IMR-90 (cell line): ENCODE results near the gene DNASE2. TPM values are rescaled to one million over a fixed set of nuclear protein-coding genes. Genes with fewer than 3 reads are reported as not detected.

ENCODE experiments used
- ATAC-seq: fragments of 200-7000 bp; cut with Tn5 transposase; 2 replicates; pipeline ENCODE4 v1.9.1; 2020; ENCODE audit warnings: low read depth, mild to moderate bottlenecking, moderate library complexity
- Bru-seq: library from RNA; stranded (reverse); fragments of 400-500 nt; gene quantifications from one replicate; lab custom pipeline; 2021; lab: Mats Ljungman, UMichigan
- BruChase-seq, 2 experiments: library from RNA; stranded (reverse); fragments of 400-500 nt; gene quantifications; one replicate each; lab custom pipeline; 2021; lab: Mats Ljungman, UMichigan
- BruUV-seq: library from RNA; stranded (reverse); fragments of 400-500 nt; replicated peaks from 2 replicates; lab custom pipeline; 2021; lab: Mats Ljungman, UMichigan
- CTCF ChIA-PET: fragments of 300-600 bp; formaldehyde crosslinking; extraction: SDS; loops from one replicate; lab custom pipeline; 2021; ENCODE audit warnings: antibody characterized with exemption; lab: Yijun Ruan, JAX
- POLR2A ChIA-PET: fragments of 300-600 bp; sonication (Branson Sonifier 250); formaldehyde crosslinking; loops from one replicate; lab custom pipeline; 2022; ENCODE audit warnings: antibody characterized with exemption; ENCODE audit not compliant: unreplicated experiment; lab: Charles Lee
- DNase-seq: peaks from one replicate; pipeline ENCODE4 v3.0.0; 2013
- H2AFZ ChIP-seq: replicated peaks from 2 replicates; pipeline ENCODE3; 2013; ENCODE audit warnings: low read length, mild to moderate bottlenecking; ENCODE audit not compliant: poor library complexity
- H2AK5ac ChIP-seq: 2 replicates; pipeline ENCODE4 v1.6.1; 2013; ENCODE audit warnings: low read depth, low read length, inconsistent platforms
- H2AK9ac ChIP-seq: replicated peaks from 2 replicates; pipeline ENCODE3; 2013; ENCODE audit warnings: mild to moderate bottlenecking, low read depth, low read length, moderate library complexity; ENCODE audit not compliant: poor library complexity
- H2BK120ac ChIP-seq: 2 replicates; pipeline ENCODE4 v1.6.1; 2013; ENCODE audit warnings: low read depth, low read length, inconsistent platforms
- H2BK15ac ChIP-seq: 3 replicates; pipeline ENCODE4 v1.6.1; 2013; ENCODE audit warnings: low read depth, low read length, inconsistent platforms
- H2BK20ac ChIP-seq: 2 replicates; pipeline ENCODE4 v1.6.1; 2013; ENCODE audit warnings: low read depth, mild to moderate bottlenecking, inconsistent platforms, low read length, moderate library complexity
- H2BK5ac ChIP-seq: 2 replicates; pipeline ENCODE4 v1.6.1; 2013; ENCODE audit warnings: mild to moderate bottlenecking, low read depth, low read length, inconsistent platforms; ENCODE audit not compliant: poor library complexity, severe bottlenecking
- H3K14ac ChIP-seq: replicated peaks from 2 replicates; pipeline ENCODE4 v1.6.1; 2013; ENCODE audit warnings: low read depth, low read length, inconsistent platforms
- H3K18ac ChIP-seq: 2 replicates; pipeline ENCODE4 v1.6.1; 2013; ENCODE audit warnings: low read depth, low read length, control low read depth
- H3K23ac ChIP-seq: 2 replicates; pipeline ENCODE4 v1.6.1; 2013; ENCODE audit warnings: low read depth, low read length, inconsistent platforms
- H3K27ac ChIP-seq: 2 replicates; pipeline ENCODE4 v1.5.1; 2013; ENCODE audit warnings: mild to moderate bottlenecking, control low read depth, low read length; ENCODE audit not compliant: insufficient read depth
- H3K27me3 ChIP-seq: 2 replicates; pipeline ENCODE4 v1.6.1; 2013; ENCODE audit warnings: low read length; ENCODE audit not compliant: control insufficient read depth, insufficient read depth
- H3K36me3 ChIP-seq: 2 replicates; pipeline ENCODE4 v1.6.1; 2013; ENCODE audit warnings: low read length, mixed read lengths; ENCODE audit not compliant: control insufficient read depth, insufficient read depth
- H3K4ac ChIP-seq: 2 replicates; pipeline ENCODE4 v1.6.1; 2013; ENCODE audit warnings: low read depth, low read length, inconsistent platforms
- H3K4me1 ChIP-seq: 2 replicates; pipeline ENCODE4 v1.6.1; 2013; ENCODE audit warnings: low read length, mixed read lengths; ENCODE audit not compliant: control insufficient read depth, insufficient read depth
- H3K4me2 ChIP-seq: 2 replicates; pipeline ENCODE4 v1.6.1; 2013; ENCODE audit warnings: low read depth, mild to moderate bottlenecking, control low read depth, low read length, moderate library complexity
- H3K4me3 ChIP-seq: 2 replicates; pipeline ENCODE4 v1.5.1; 2013; ENCODE audit warnings: low read depth, mild to moderate bottlenecking, control low read depth, low read length, moderate library complexity; ENCODE audit not compliant: insufficient read depth
- H3K56ac ChIP-seq: 2 replicates; pipeline ENCODE4 v1.6.1; 2013; ENCODE audit warnings: low read length, inconsistent platforms; ENCODE audit not compliant: insufficient read depth; ENCODE audit errors: extremely low read depth
- H3K79me1 ChIP-seq, 2 experiments: 2 replicates each; pipeline ENCODE4 v1.6.1; 2013; ENCODE audit warnings: low read length in 2 of 2, inconsistent platforms in 1 of 2, low read depth in 1 of 2
- H3K9ac ChIP-seq: 2 replicates; pipeline ENCODE4 v1.6.1; 2013; ENCODE audit warnings: low read depth, low read length, control low read depth
- H3K9me1 ChIP-seq: 2 replicates; pipeline ENCODE4 v1.6.1; 2013; ENCODE audit warnings: low read length, inconsistent platforms; ENCODE audit not compliant: insufficient read depth
- H3K9me3 ChIP-seq: 2 replicates; pipeline ENCODE4 v1.6.1; 2013; ENCODE audit warnings: low read length; ENCODE audit not compliant: control insufficient read depth, insufficient read depth
- H4K20me1 ChIP-seq: 2 replicates; pipeline ENCODE4 v1.6.1; 2013; ENCODE audit warnings: low read length, inconsistent platforms; ENCODE audit not compliant: insufficient read depth
- H4K5ac ChIP-seq: 2 replicates; pipeline ENCODE4 v1.6.1; 2013; ENCODE audit warnings: mild to moderate bottlenecking, low read depth, low read length, control low read depth
- H4K8ac ChIP-seq, 2 experiments: 2 replicates each; pipeline ENCODE4 v1.6.1; 2013; ENCODE audit warnings: low read depth in 2 of 2, low read length in 2 of 2, control low read depth in 1 of 2, inconsistent platforms in 1 of 2
- H4K91ac ChIP-seq: 2 replicates; pipeline ENCODE4 v1.6.1; 2013; ENCODE audit warnings: low read depth, low read length, inconsistent platforms; ENCODE audit not compliant: insufficient read depth
- CEBPB ChIP-seq: IDR thresholded peaks from 2 replicates; pipeline ENCODE4 v1.6.1; 2012; ENCODE audit warnings: low read depth, low read length, improper control_type of control experiment
- CHD1 ChIP-seq: IDR thresholded peaks from 2 replicates; pipeline ENCODE4 v1.6.1; 2012; ENCODE audit warnings: low read depth, low read length, improper control_type of control experiment
- FOS ChIP-seq: fragments of 150-350 bp; IDR thresholded peaks from 2 replicates; pipeline ENCODE4 v1.6.1; 2016; ENCODE audit warnings: low read depth, low read length
- RAD21 ChIP-seq: IDR thresholded peaks from 2 replicates; pipeline ENCODE4 v1.6.1; 2012; ENCODE audit warnings: low read length, improper control_type of control experiment
- RCOR1 ChIP-seq: IDR thresholded peaks from 2 replicates; pipeline ENCODE4 v1.6.1; 2012; ENCODE audit warnings: mild to moderate bottlenecking, low read length, improper control_type of control experiment; ENCODE audit not compliant: insufficient replicate concordance
- RFX5 ChIP-seq: IDR thresholded peaks from 2 replicates; pipeline ENCODE4 v1.8.0; 2012; ENCODE audit warnings: low read depth, mild to moderate bottlenecking, low read length, moderate library complexity
- SMC3 ChIP-seq: fragments of 150-350 bp; IDR thresholded peaks from 2 replicates; pipeline ENCODE4 v1.6.1; 2016; ENCODE audit warnings: low read depth, mild to moderate bottlenecking, antibody characterized with exemption, low read length, moderate library complexity
- WGBS, 2 experiments: methylation state at CpG; one replicate each; pipeline versions ENCODE4 v1.1.5 to v1.1.7; 2013; ENCODE audit warnings: missing lambda C conversion rate in 2 of 2; ENCODE audit not compliant: insufficient read length in 1 of 2; ENCODE audit errors: extremely low coverage in 2 of 2; 5-methylcytosine and 5-hydroxymethylcytosine counted together
- dilution Hi-C: fragments of 300-500 bp; cut with HindIII; formaldehyde crosslinking; loops from one replicate; pipeline ENCODE4 v1.14.3; 2018; ENCODE audit warnings: low sequenced_read_pairs; ENCODE audit not compliant: unreplicated experiment
- in situ Hi-C: fragments of 300-500 bp; cut with MboI; formaldehyde crosslinking; loops from 3 replicates; pipeline ENCODE4 v1.14.3; 2019; ENCODE audit warnings: low sequenced_read_pairs, inconsistent platforms, mixed read lengths
- intact Hi-C: fragments of 100-400 bp; cut with micrococcal nuclease; formaldehyde crosslinking; loops from 2 replicates; pipeline ENCODE4 v1.10.0; 2022
- long read RNA-seq: library from polyadenylated mRNA; unstranded; transcript quantifications from one replicate; pipeline ENCODE4 v2.0.0, GENCODE V29; 2021; ENCODE audit not compliant: unreplicated experiment
- polyA plus RNA-seq, 3 experiments: library from polyadenylated mRNA; depleted of rRNA; stranded (reverse); fragments of >200 nt; gene quantifications; 2 replicates each; pipeline ENCODE4 v1.2.3, GENCODE V29; 2012; ENCODE audit warnings: low replicate concordance in 1 of 3
- total RNA-seq: library from RNA; depleted of rRNA; stranded (reverse); fragments of >200 nt; gene quantifications from 2 replicates; pipeline ENCODE4 v1.2.3, GENCODE V29; 2012; rRNA removed
- TF ChIP-seq, protein P1 (sequence below): conservative IDR thresholded peaks from 2 replicates; pipeline ENCODE4 v1.5.1; 2012; ENCODE audit warnings: mild to moderate bottlenecking, low read depth, low read length, improper control_type of control experiment
- TF ChIP-seq, protein P2 (sequence below): fragments of 150-350 bp; IDR thresholded peaks from 2 replicates; pipeline ENCODE4 v1.6.1; 2017; ENCODE audit warnings: mild to moderate bottlenecking, antibody characterized with exemption, low read length, low read depth

The DNASE2 gene, protein sequence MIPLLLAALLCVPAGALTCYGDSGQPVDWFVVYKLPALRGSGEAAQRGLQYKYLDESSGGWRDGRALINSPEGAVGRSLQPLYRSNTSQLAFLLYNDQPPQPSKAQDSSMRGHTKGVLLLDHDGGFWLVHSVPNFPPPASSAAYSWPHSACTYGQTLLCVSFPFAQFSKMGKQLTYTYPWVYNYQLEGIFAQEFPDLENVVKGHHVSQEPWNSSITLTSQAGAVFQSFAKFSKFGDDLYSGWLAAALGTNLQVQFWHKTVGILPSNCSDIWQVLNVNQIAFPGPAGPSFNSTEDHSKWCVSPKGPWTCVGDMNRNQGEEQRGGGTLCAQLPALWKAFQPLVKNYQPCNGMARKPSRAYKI
- total RNA-seq: 6.4 and 9.5 TPM in 2 replicates
- polyA plus RNA-seq (2012; rRNA removed): 31.1 and 32.0 TPM in 2 replicates
- polyA plus RNA-seq (2012; cell fraction: cytosol; rRNA removed): 21.0 and 47.0 TPM in 2 replicates
- 4.5 and 7.3 TPM in 2 replicates for polyA plus RNA-seq (2012; cell fraction: nucleus; rRNA removed; ENCODE audit: low replicate concordance)
- Bru-seq, nascent RNA: percentile 53 among the genes with signal in this experiment
- percentile 65 among the genes with signal in this experiment for BruChase-seq, experiment 1, labeled RNA remaining after a 6-hour chase
- BruChase-seq, experiment 2, labeled RNA remaining after a 2-hour chase: percentile 54 among the genes with signal in this experiment
- long read RNA-seq, transcript DNASE2-201 (6 exons, 1,955 nt): major isoform, 48 of 82 reads
- long read RNA-seq, partial matches to known transcripts: 26 of 82 reads
- long read RNA-seq, other reads (novel, unspliced or antisense): 4 of 82 reads

DNA sequence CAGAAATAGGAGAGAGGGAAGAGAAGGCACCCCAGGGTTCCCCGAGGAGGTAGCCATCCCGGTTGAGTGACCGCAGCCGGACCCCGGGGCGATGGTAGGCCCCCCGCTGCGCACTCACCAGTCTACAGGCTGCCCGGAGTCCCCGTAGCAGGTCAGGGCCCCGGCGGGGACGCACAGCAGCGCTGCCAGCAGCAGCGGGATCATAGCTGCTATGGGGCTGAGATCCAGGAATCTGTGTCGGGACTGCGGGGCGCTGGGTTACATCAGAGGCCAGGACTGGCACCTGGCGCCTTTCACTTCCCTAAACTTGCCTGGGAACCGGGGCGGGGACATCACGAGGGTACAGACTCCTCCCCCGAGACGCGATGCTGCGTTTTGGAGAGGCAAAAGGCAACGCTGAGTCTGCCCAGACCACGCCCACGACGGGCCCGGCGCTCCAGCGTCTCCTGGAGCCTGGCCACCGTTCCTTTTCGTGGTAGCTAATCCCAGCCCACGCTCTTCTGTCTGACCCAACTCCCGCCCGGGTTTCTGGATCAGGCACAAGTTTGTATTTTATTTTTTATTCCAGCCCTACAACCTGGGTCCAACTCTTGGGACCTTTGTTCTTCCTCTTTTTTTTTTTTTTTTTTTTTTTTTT, at the start of gene DNASE2:
DNASE2 (minus strand) TSS at position 278 of the 637 bp plus-strand sequence; CDS start at position 204, 74 bp downstream.
- Histone ChIP-seq H2BK15ac (no peak within 1 kb of the TSS), H3K14ac (peak within 1 kb of the TSS; percentile 7), H3K79me1 (peaks cover 0 to 7% of the 10 kb centered on the region in 2 experiments; a peak in 1 of 4 replicates), H4K5ac (no peak within 1 kb of the TSS), H3K56ac (peak within 1 kb of the TSS; percentile 21; the same call in 1 of the 2 replicates), H2AK5ac (no peak within 1 kb of the TSS), H2BK120ac (no peak within 1 kb of the TSS), H3K36me3 (peaks cover 8% of the 10 kb centered on the region; the same call in 1 of the 2 replicates), H2AFZ (peak within 1 kb of the TSS; percentile 99), H4K20me1 (no peaks in the 10 kb centered on the region), H3K4me2 (peak within 1 kb of the TSS; percentile 81), H3K9ac (peak within 1 kb of the TSS; percentile 36), H3K9me3 (peaks cover 13% of the 10 kb centered on the region), H3K4me1 (peaks cover 5% of the 10 kb centered on the region; the same call in 1 of the 2 replicates), H3K9me1 (peaks cover 5% of the 10 kb centered on the region; the same call in 1 of the 2 replicates), H2BK5ac (no peak within 1 kb of the TSS), H3K4me3 (peak within 1 kb of the TSS; percentile 61), H2BK20ac (no peak within 1 kb of the TSS), H3K27me3 (peaks cover 22% of the 10 kb centered on the region), H3K18ac (no peak within 1 kb of the TSS), H3K4ac (peak within 1 kb of the TSS; percentile 43; the same call in 1 of the 2 replicates), H4K91ac (no peak within 1 kb of the TSS), H4K8ac (peak within 1 kb of the TSS; percentile 28 to 66; a peak in 2 of 4 replicates), H3K23ac (no peak within 1 kb of the TSS; the same call in 1 of the 2 replicates), H3K27ac (peak within 1 kb of the TSS; percentile 2; the same call in 1 of the 2 replicates), H2AK9ac (peak within 1 kb of the TSS; percentile 80)
- WGBS, 2 experiments: 0% methylated on average over 16 of the region's 38 CpGs; no CpG with 5 or more reads in 1 of the 2 experiments
- intact Hi-C loops (no loop called here), dilution Hi-C loops (no loop called here), in situ Hi-C loops (no loop called here)
- BruUV-seq: TSS peak; percentile 89
- ATAC-seq: peak; percentile 96
- peak; percentile 87 for DNase-seq
- TF ChIP-seq RCOR1: no peak
- no peak for TF ChIP-seq FOS
- TF ChIP-seq, protein P1, sequence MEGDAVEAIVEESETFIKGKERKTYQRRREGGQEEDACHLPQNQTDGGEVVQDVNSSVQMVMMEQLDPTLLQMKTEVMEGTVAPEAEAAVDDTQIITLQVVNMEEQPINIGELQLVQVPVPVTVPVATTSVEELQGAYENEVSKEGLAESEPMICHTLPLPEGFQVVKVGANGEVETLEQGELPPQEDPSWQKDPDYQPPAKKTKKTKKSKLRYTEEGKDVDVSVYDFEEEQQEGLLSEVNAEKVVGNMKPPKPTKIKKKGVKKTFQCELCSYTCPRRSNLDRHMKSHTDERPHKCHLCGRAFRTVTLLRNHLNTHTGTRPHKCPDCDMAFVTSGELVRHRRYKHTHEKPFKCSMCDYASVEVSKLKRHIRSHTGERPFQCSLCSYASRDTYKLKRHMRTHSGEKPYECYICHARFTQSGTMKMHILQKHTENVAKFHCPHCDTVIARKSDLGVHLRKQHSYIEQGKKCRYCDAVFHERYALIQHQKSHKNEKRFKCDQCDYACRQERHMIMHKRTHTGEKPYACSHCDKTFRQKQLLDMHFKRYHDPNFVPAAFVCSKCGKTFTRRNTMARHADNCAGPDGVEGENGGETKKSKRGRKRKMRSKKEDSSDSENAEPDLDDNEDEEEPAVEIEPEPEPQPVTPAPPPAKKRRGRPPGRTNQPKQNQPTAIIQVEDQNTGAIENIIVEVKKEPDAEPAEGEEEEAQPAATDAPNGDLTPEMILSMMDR: no peak
- no peak for TF ChIP-seq RAD21
- peak; percentile 80 for TF ChIP-seq RFX5
- 0 out of 2 replicates have a peak, but pooled peaks have one; percentile 26 for TF ChIP-seq CEBPB
- TF ChIP-seq SMC3: no peak
- no peak for TF ChIP-seq CHD1
- TF ChIP-seq, protein P2, sequence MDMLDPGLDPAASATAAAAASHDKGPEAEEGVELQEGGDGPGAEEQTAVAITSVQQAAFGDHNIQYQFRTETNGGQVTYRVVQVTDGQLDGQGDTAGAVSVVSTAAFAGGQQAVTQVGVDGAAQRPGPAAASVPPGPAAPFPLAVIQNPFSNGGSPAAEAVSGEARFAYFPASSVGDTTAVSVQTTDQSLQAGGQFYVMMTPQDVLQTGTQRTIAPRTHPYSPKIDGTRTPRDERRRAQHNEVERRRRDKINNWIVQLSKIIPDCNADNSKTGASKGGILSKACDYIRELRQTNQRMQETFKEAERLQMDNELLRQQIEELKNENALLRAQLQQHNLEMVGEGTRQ: peak; percentile 52
- ChIA-PET POLR2A (interaction anchor here (0.6 kb wide), 1 partner anchor 62 kb away, joined by 6 read pairs; no protein-coding TSS in a partner anchor), CTCF (interaction anchor here (1.7 kb wide), 1 partner anchor 84 kb away, joined by 8 read pairs; no protein-coding TSS in a partner anchor)
